Activated CD4-positive, alpha-beta memory T cell treated with anti-CD3 and anti-CD28 coated beads for 36 hours (primary cell): ENCODE results near the gene NRP2. TPM values are rescaled to one million over a fixed set of nuclear protein-coding genes. Genes with fewer than 3 reads are reported as not detected.

ENCODE experiments used
- CTCF ChIA-PET: fragments of 350-600 bp; sonication (Branson Sonifier 250); formaldehyde crosslinking; loops from one replicate; lab custom pipeline; 2021; ENCODE audit warnings: antibody characterized with exemption, inconsistent platforms; lab: Charles Lee
- POLR2A ChIA-PET: fragments of 350-600 bp; sonication (Branson Sonifier 250); formaldehyde crosslinking; loops from one replicate; lab custom pipeline; 2021; ENCODE audit warnings: antibody characterized with exemption; lab: Charles Lee
- DNase-seq: peaks from one replicate; pipeline ENCODE4 v3.0.0-alpha.2; 2020
- H3K27ac Mint-ChIP-seq: one replicate; pipeline ENCODE4 v1.8.0; 2021; ENCODE audit warnings: mixed read lengths
- H3K27me3 Mint-ChIP-seq: one replicate; pipeline ENCODE4 v1.8.0; 2021; ENCODE audit warnings: mixed read lengths
- H3K36me3 Mint-ChIP-seq: one replicate; pipeline ENCODE4 v1.8.0; 2021; ENCODE audit warnings: mixed read lengths
- H3K4me1 Mint-ChIP-seq: one replicate; pipeline ENCODE4 v1.8.0; 2021; ENCODE audit warnings: low read depth, mixed read lengths
- H3K4me3 Mint-ChIP-seq: one replicate; pipeline ENCODE4 v1.8.0; 2021; ENCODE audit warnings: mild to moderate bottlenecking, mixed read lengths
- H3K9me3 Mint-ChIP-seq: one replicate; pipeline ENCODE4 v1.8.0; 2021; ENCODE audit warnings: mixed read lengths
- intact Hi-C: fragments of 100-400 bp; cut with micrococcal nuclease; formaldehyde crosslinking; loops from one replicate; pipeline ENCODE4 v1.15.1; 2023
- total RNA-seq, 2 experiments: library from RNA; stranded (reverse); gene quantifications; one replicate each; pipeline ENCODE4 v1.2.3, GENCODE V29; 2021

The NRP2 gene
- total RNA-seq, 2 experiments from 2014 or later: 1.9 to 2.6 TPM

DNA sequence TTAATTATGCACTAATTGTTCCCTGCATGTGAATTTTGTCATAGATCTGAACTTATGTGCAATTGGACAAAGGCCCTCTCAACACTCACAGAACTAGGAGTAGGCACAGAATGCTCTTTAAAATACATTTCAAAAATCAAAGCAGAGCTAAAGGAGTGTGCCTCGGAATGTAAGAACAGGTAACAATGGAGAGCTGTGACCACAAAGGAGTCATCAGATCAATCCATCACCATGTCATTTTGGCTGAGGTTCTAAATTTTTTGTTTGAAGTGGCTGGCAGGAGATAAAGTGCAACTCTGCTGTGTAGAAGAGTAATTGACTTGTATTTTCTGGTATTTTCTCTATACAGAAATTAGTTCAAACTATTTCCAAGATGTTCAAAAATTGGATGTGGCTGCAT, 155.4 kb downstream of the NRP2 start:
- ChIA-PET CTCF (no interaction called here), POLR2A (no interaction called here)

GRCh38 chr2:205845446-205845845, 163.1 kb downstream of the NRP2 start:
- H3K36me3 Mint-ChIP-seq: no peaks in the 10 kb centered on the region
- H3K27me3 Mint-ChIP-seq: peaks cover 13% of the 10 kb centered on the region
- H3K4me1 Mint-ChIP-seq: no peaks in the 10 kb centered on the region
- H3K27ac Mint-ChIP-seq: no peak overlapping the region
- POLR2A ChIA-PET: no interaction called here
- CTCF ChIA-PET: interaction anchor here (1.5 kb wide), 1 partner anchor 79 kb away, joined by 3 read pairs; no protein-coding TSS in a partner anchor
- intact Hi-C loops: no loop called here
- H3K4me3 Mint-ChIP-seq: no peak overlapping the region
- H3K9me3 Mint-ChIP-seq: no peaks in the 10 kb centered on the region
- DNase-seq: no peak

More for the DNA sequence above, 155.4 kb downstream of the NRP2 start:
- H3K9me3 Mint-ChIP-seq: peaks cover 4% of the 10 kb centered on the region
- no peak overlapping the region for H3K27ac Mint-ChIP-seq
- H3K36me3 Mint-ChIP-seq: no peaks in the 10 kb centered on the region
- intact Hi-C loops: no loop called here
- no peaks in the 10 kb centered on the region for H3K4me1 Mint-ChIP-seq
- no peak for DNase-seq
- H3K4me3 Mint-ChIP-seq: no peak overlapping the region
- peaks cover 12% of the 10 kb centered on the region for H3K27me3 Mint-ChIP-seq
